Activated CD4-positive, alpha-beta T cell treated with anti-CD3 and anti-CD28 coated beads for 36 hours (primary cell): ENCODE measurements around the gene GMEB1. TPM values are rescaled to one million over a fixed set of nuclear protein-coding genes. Genes with fewer than 3 reads are reported as not detected.
"Not testable (repeated sequence)": the region's sequence is repeated elsewhere in the genome, so short reads cannot be mapped to it uniquely, and the experiment has no call there.

Source experiments
- ATAC-seq: fragments of 200-7000 bp; cut with Tn5 transposase; one replicate; pipeline ENCODE4 v1.10.0; 2021; ENCODE audit warnings: mild to moderate bottlenecking, moderate library complexity
- CTCF ChIA-PET: fragments of 350-600 bp; sonication (Branson Sonifier 250); formaldehyde crosslinking; loops from one replicate; lab custom pipeline; 2021; ENCODE audit warnings: antibody characterized with exemption; lab: Charles Lee
- POLR2A ChIA-PET: fragments of 350-600 bp; sonication (Branson Sonifier 250); formaldehyde crosslinking; loops from one replicate; lab custom pipeline; 2021; ENCODE audit warnings: antibody characterized with exemption, inconsistent platforms; lab: Charles Lee
- DNase-seq: peaks from one replicate; pipeline ENCODE4 v3.0.0-alpha.2; 2020
- H3K27ac Mint-ChIP-seq: one replicate; pipeline ENCODE4 v1.8.0; 2021; ENCODE audit warnings: mixed read lengths
- H3K27me3 Mint-ChIP-seq: one replicate; pipeline ENCODE4 v1.8.0; 2021; ENCODE audit warnings: mixed read lengths
- H3K36me3 Mint-ChIP-seq: one replicate; pipeline ENCODE4 v1.8.0; 2021; ENCODE audit warnings: low read depth, mixed read lengths
- H3K4me1 Mint-ChIP-seq: one replicate; pipeline ENCODE4 v1.8.0; 2021; ENCODE audit warnings: mixed read lengths
- H3K4me3 Mint-ChIP-seq: one replicate; pipeline ENCODE4 v1.8.0; 2021; ENCODE audit warnings: mild to moderate bottlenecking, moderate library complexity, mixed read lengths
- H3K9me3 Mint-ChIP-seq: one replicate; pipeline ENCODE4 v1.8.0; 2021; ENCODE audit warnings: low read depth, mixed read lengths
- intact Hi-C, 2 experiments: fragments of 100-400 bp; cut with DNase I in 1 of 2; cut with micrococcal nuclease in 1 of 2; formaldehyde crosslinking; loops; one replicate each; pipeline versions ENCODE4 v1.14.2 to v1.15.1; 2022 to 2024; cut with DNase I, micrococcal nuclease
- total RNA-seq, 2 experiments: library from RNA; stranded (reverse); gene quantifications; one replicate each; pipeline ENCODE4 v1.2.3, GENCODE V29; 2021

GMEB1 gene, protein sequence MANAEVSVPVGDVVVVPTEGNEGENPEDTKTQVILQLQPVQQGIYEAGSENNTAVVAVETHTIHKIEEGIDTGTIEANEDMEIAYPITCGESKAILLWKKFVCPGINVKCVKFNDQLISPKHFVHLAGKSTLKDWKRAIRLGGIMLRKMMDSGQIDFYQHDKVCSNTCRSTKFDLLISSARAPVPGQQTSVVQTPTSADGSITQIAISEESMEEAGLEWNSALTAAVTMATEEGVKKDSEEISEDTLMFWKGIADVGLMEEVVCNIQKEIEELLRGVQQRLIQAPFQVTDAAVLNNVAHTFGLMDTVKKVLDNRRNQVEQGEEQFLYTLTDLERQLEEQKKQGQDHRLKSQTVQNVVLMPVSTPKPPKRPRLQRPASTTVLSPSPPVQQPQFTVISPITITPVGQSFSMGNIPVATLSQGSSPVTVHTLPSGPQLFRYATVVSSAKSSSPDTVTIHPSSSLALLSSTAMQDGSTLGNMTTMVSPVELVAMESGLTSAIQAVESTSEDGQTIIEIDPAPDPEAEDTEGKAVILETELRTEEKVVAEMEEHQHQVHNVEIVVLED
- total RNA-seq = 10 to 100 TPM; 20.3 to 25.4 TPM

DNA sequence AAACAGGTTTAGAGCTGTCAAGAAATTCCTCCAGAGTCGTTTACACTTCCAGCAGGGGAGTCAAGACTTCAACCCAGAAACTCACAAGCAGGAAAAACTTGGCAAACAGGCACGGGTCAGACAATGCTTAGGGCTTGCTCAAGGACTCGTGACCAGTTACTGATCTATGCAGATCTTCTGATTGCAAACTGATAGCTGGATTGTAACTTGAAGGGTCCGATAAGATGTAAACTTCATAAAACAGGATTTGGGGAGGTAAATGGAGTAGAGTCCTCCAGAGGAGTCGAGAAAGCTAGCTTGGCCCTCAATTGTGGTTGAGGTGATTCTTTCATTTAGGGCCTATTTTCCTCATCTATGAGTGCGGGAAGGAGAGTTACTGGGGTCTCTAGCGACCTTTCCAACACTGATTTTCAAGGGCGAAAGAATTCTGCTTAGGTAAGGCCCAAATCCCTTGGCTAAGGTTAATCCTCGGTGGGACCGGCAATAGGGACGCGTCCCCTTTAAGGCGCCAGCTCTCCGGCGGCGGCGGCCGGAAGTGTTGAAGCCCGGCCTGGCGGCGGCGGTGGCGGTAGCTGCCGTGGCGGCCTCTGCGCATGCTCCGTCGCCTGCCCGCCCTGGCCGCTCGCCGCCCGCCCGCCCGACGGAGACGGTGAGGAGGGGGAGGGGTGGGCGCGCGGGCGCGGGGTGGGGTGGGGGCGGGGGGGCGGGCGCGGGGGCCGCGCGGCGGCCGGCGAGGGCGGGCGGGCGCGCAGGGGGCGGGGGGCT is at the start of gene GMEB1:
TSS of gene GMEB1 (plus strand) at position 594 of the 765 bp plus-strand sequence. CDS start 14,829 bp downstream, outside the sequence.
- CTCF ChIA-PET = interaction anchor here (0.6 to 2.3 kb wide), 7 partner anchors 20 to 513 kb away, joined by 3 to 8 read pairs (median 6); partner anchors contain the start of genes RNU11, SRSF4, TAF12 and YTHDF2

DNA sequence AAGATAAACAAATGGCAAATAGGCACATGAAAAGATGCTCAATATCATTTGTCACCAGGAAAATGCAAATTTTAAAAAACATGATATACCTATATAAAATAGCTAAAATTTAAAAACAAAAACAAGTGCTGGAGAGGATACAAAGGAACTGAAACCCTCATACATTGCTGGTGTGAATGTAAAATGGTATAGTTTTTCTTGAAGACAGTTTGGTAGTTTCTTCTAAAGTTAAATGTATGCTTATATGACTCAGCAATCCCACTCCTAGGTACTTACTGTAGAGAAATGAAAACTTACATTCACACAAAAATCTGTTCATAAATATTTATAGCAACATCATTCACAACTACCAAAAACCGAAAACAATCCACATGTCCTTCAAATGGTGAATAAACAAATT is 36.9 kb upstream of the GMEB1 start:
- Mint-ChIP-seq H3K4me3 (no peak overlapping the region), H3K27ac (peak overlapping the region; percentile 47), H3K27me3 (no peaks in the 10 kb centered on the region), H3K4me1 (peaks cover 13% of the 10 kb centered on the region), H3K36me3 (peaks cover 2% of the 10 kb centered on the region), H3K9me3 (no peaks in the 10 kb centered on the region)
- DNase-seq = no peak
- intact Hi-C loops = no loop called here
- ChIA-PET POLR2A (interaction anchor here (1.4 kb wide), 1 partner anchor 17 kb away, joined by 10 read pairs; the partner anchor contains the start of gene RNU11), CTCF (interaction anchor here (1.0 to 1.1 kb wide), 2 partner anchors 9 to 29 kb away, joined by 3 read pairs; no protein-coding TSS in a partner anchor)
- peak; percentile 51 for ATAC-seq

More for the DNA sequence above, at the start of gene GMEB1:
- intact Hi-C loops = loop anchor here (1.0 to 2.0 kb wide), 4 partner anchors 20 to 513 kb away; partner anchors contain the start of genes RNU11 (in 2 of the 2), SESN2 (in 1 of the 2), SRSF4 (in 1 of the 2) and YTHDF2 (in 1 of the 2)
- Mint-ChIP-seq H3K27ac (peak within 1 kb of the TSS; percentile 99), H3K36me3 (peaks cover 3% of the 10 kb centered on the region), H3K4me3 (peak within 1 kb of the TSS; percentile 84), H3K27me3 (no peaks in the 10 kb centered on the region), H3K4me1 (peaks cover 11% of the 10 kb centered on the region), H3K9me3 (no peaks in the 10 kb centered on the region)
- ATAC-seq (peak; percentile 72), DNase-seq (peak; percentile 93)
- POLR2A ChIA-PET = interaction anchor here (0.6 to 3.0 kb wide), 7 partner anchors 17 to 249 kb away, joined by 4 to 96 read pairs (median 22); partner anchors contain the start of genes RNU11, TAF12 and YTHDF2

DNA sequence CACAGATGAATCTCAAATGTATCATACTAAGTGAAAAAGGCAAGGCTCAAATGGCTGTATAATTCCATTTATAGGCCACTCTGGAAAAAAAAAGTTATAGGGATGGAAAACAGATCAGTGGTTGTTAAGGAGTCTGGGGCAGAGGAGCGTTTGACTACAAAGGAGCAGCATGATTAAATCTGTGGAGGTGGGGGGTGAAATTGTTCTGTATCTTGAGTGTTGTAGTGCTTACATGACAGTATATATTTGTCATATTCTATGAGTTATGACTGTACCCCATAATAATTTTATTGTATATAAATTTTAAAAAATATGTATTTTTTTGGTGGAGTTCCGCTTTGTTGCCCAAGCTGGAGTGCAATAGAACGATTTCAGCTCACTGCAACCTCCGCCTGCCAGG is 36.0 kb upstream of the GMEB1 start:
- Mint-ChIP-seq H3K27ac (peak overlapping the region; percentile 14), H3K4me3 (no peak overlapping the region), H3K36me3 (peaks cover 2% of the 10 kb centered on the region), H3K27me3 (no peaks in the 10 kb centered on the region), H3K4me1 (peaks cover 16% of the 10 kb centered on the region), H3K9me3 (no peaks in the 10 kb centered on the region)
- CTCF ChIA-PET = interaction anchor here (0.6 kb wide), 1 partner anchor 9 kb away, joined by 3 read pairs; no protein-coding TSS in a partner anchor
- ATAC-seq (no peak), DNase-seq (no peak)
- intact Hi-C loops = no loop called here
- POLR2A ChIA-PET = interaction anchor here (0.7 kb wide), 1 partner anchor 736 kb away, joined by 3 read pairs; no protein-coding TSS in a partner anchor

DNA sequence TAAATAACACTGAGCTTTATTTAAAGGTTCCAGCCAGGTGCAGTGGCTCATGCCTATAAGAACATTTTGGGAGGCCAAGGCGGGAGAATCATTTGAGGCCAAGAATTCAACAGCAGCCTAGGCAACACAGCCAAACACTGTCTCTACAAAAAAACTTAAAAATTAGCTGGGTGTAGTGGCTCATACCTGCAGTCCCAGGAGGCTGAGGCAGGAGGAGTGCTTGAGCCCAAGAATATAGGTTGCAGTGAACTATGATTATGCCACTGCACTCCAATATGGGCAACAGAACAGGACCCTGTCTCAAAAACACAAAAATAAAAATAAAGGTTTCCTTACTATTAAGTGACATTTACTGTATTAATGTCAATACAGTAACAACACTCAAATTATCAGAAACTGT is 27.8 kb upstream of the GMEB1 start:
- intact Hi-C loops = loop anchor here (1.0 to 10.0 kb wide), 4 partner anchors 237 to 1318 kb away; partner anchors contain the start of genes EYA3 (in 1 of the 2) and TMEM222 (in 1 of the 2)
- ATAC-seq = peak; percentile 12
- Mint-ChIP-seq H3K4me1 (peaks cover 46% of the 10 kb centered on the region), H3K27ac (no peak overlapping the region), H3K4me3 (peak overlapping the region; percentile 98), H3K9me3 (no peaks in the 10 kb centered on the region), H3K36me3 (peaks cover 5% of the 10 kb centered on the region), H3K27me3 (no peaks in the 10 kb centered on the region)
- CTCF ChIA-PET = interaction anchor here (0.6 to 2.0 kb wide), 5 partner anchors 8 to 87 kb away, joined by 3 to 7 read pairs (median 3); partner anchors contain the start of gene GMEB1
- DNase-seq = peak; percentile 54
- POLR2A ChIA-PET = interaction anchor here (1.1 to 1.2 kb wide), 2 partner anchors 8 to 135 kb away, joined by 3 to 7 read pairs; partner anchors contain the start of genes RCC1 and RNU11

DNA sequence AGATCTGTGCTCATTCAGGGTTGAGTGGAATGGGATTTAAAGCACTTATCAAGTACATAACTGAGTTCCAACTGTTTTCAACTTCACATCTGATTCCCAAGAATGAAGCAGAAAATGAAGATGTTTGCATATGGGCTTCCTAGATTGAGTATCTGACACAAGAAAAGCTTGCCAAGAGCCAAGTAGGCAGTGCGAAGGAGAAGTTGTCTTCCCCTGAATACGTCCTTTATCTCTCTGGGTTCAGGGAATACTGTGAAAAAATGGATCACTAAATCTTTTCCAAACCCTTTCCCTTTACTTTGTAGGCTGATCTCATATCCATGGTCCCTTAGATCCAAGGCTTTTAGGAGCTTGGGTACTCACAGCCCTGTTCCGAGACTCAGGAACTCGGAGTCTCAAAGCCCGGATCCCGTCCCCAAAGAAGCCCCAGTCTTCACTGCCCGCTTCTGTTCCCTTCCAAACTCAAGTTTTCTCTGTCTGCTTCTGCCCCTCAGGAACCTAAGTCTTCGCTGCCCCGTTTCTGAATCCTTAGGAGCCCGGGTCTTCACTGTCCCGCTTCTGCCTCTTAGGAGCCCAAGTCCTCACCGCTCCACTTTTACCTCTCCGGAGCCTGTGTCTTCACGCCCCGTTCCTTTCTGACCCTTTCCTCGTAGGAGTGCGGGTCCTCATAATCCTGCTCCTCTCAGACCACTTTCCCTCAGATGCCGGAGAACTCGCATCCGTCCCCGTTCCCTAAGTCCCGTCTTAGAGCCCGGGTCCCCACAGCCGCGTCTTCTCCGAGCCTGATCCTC is 26.3 kb upstream of the GMEB1 start:
- Mint-ChIP-seq H3K36me3 (peaks cover 5% of the 10 kb centered on the region), H3K4me3 (peak overlapping the region; percentile 98), H3K4me1 (peaks cover 45% of the 10 kb centered on the region), H3K27me3 (no peaks in the 10 kb centered on the region), H3K27ac (peak overlapping the region; percentile 97), H3K9me3 (no peaks in the 10 kb centered on the region)
- ChIA-PET POLR2A (interaction anchor here (0.6 to 2.5 kb wide), 13 partner anchors 17 to 540 kb away, joined by 3 to 35 read pairs (median 4); partner anchors contain the start of genes GMEB1, RCC1, SRSF4 and YTHDF2), CTCF (interaction anchor here (0.7 to 2.6 kb wide), 6 partner anchors 26 to 142 kb away, joined by 3 to 24 read pairs (median 4); partner anchors contain the start of genes GMEB1 and YTHDF2)
- DNase-seq = no peak
- intact Hi-C loops = loop anchor here (2.0 to 10.0 kb wide), 8 partner anchors 123 to 1320 kb away; partner anchors contain the start of genes ATP5IF1 (in 1 of the 2), EYA3 (in 1 of the 2), PHACTR4 (in 1 of the 2) and STX12 (in 1 of the 2)
- ATAC-seq = peak; percentile 18

DNA sequence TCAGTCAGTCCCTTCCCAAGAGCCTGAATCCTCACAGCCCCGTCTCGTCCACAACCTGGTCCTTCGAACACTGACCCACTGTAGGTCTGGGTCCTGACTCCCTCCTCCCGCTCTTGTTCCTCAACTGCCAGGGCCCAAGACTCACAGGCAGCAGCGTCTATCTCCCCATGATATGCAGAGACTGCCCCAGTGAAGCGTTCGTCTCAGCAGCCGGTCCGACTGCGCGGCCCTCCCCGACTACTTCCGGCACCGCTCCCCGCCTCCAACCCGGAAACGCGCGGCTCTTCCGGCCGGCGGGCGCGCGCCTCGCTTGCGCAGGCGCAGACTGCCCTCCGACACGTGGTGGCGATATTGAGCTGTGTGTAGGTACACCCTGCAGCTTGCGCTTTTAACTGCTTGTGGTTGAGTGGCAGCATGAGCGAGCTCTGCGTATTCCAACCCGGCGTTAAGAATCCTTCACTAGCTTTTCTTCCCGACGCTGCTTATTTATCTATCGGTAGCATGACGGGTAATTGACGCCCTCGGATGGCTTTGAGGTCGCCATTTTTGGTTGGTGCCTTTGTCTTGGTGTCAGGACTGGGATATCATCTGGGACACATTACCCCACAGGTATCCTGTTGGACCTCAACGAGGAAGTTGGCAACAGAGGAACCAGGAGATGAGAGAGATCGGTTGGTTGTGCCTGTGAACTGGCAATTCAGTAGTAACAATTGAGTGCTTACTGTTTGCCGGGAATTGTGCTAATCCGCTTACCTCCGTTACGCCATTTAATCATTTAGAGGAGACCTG is 25.5 kb upstream of the GMEB1 start, which contains the start of gene TAF12:
TSS of gene TAF12 (minus strand) at position 221 of the 789 bp plus-strand sequence. CDS start 20,986 bp downstream, outside the sequence.
- DNase-seq (peak; percentile 95), ATAC-seq (peak; percentile 81)
- peaks cover 5% of the 10 kb centered on the region for H3K36me3 Mint-ChIP-seq
- peak within 1 kb of the TSS; percentile 97 for H3K27ac Mint-ChIP-seq
- H3K27me3 Mint-ChIP-seq = no peaks in the 10 kb centered on the region
- peak within 1 kb of the TSS; percentile 98 for H3K4me3 Mint-ChIP-seq
- intact Hi-C loops = loop anchor here (1.0 to 10.0 kb wide), 17 partner anchors 26 to 1321 kb away; partner anchors contain the start of genes YTHDF2 (in 2 of the 2), ATP5IF1 (in 1 of the 2), EPB41 (in 1 of the 2) and EYA3 (in 1 of the 2)
- ChIA-PET CTCF (interaction anchor here (0.7 to 2.6 kb wide), 5 partner anchors 25 to 234 kb away, joined by 3 to 24 read pairs (median 3); partner anchors contain the start of genes GMEB1 and YTHDF2), POLR2A (interaction anchor here (0.6 to 2.5 kb wide), 16 partner anchors 18 to 539 kb away, joined by 3 to 35 read pairs (median 4); partner anchors contain the start of genes ATP5IF1, GMEB1, SRSF4 and YTHDF2)
- H3K9me3 Mint-ChIP-seq = no peaks in the 10 kb centered on the region
- peaks cover 50% of the 10 kb centered on the region for H3K4me1 Mint-ChIP-seq

DNA sequence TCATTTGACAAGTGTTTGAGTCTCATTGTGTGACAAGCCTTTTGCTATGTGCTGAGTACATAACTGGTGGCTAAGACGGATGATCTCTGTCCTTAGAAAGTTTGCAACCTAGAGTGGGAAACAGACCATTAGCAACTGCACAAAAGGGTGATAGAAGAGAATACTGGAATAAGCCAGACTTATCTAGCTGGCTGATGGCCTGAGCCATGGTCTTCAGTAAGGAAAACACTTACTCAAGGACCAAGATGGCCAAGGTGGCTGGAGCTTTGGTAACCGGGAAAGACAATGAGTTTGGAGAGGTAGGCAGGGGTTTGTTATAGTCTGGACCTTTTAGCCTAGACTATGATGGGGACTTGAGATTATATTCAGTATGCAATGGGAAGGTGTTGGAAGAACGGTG is 24.1 kb upstream of the GMEB1 start:
- H3K36me3 Mint-ChIP-seq = peaks cover 7% of the 10 kb centered on the region
- ChIA-PET POLR2A (interaction anchor here (0.5 to 2.5 kb wide), 11 partner anchors 12 to 535 kb away, joined by 3 to 35 read pairs (median 4); partner anchors contain the start of genes ATP5IF1 and GMEB1), CTCF (interaction anchor here (0.9 to 2.6 kb wide), 2 partner anchors 92 to 135 kb away, joined by 3 to 24 read pairs; partner anchors contain the start of gene YTHDF2)
- intact Hi-C loops = loop anchor here (5.0 to 10.0 kb wide), 3 partner anchors 233 to 1322 kb away; partner anchors contain the start of genes EYA3 (in 1 of the 2) and TMEM222 (in 1 of the 2)
- H3K9me3 Mint-ChIP-seq = no peaks in the 10 kb centered on the region
- H3K4me1 Mint-ChIP-seq = peaks cover 60% of the 10 kb centered on the region
- no peaks in the 10 kb centered on the region for H3K27me3 Mint-ChIP-seq
- no peak for DNase-seq
- peak overlapping the region; percentile 97 for H3K27ac Mint-ChIP-seq
- ATAC-seq = no peak
- H3K4me3 Mint-ChIP-seq = peak overlapping the region; percentile 98

DNA sequence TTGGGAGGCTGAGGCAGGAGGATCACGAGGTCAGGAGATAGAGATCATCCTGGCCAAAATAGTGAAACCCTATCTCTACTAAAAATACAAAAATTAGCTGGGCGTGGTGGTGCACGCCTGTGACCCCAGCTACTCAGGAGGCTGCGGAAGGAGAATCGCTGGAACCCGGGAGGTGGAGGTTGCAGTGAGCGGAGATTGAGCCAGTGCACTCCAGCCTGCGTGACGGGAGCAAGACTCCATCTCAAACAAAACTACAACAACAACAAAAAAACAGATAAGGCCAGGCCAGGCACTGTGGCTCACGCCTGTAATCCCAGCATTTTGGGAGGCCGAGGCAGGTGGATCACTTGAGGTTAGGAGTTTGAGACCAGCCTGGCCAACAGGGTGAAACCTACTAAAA is 23.2 kb upstream of the GMEB1 start:
- CTCF ChIA-PET, H3K36me3 Mint-ChIP-seq, H3K27ac Mint-ChIP-seq, ATAC-seq, H3K4me3 Mint-ChIP-seq, DNase-seq, H3K9me3 Mint-ChIP-seq, H3K27me3 Mint-ChIP-seq: not testable (repeated sequence)
- intact Hi-C loops = loop anchor here (5.0 to 10.0 kb wide), 3 partner anchors 398 to 813 kb away; partner anchors contain the start of genes EYA3 (in 1 of the 2) and PPP1R8 (in 1 of the 2)
- H3K4me1 Mint-ChIP-seq = peaks cover 52% of the 10 kb centered on the region
- POLR2A ChIA-PET = interaction anchor here (0.6 kb wide), 1 partner anchor 24 kb away, joined by 6 read pairs; no protein-coding TSS in a partner anchor
